ENCODE data around the gene ECHS1.
"Not testable (repeated sequence)": the region's sequence is repeated elsewhere in the genome, so short reads cannot be mapped to it uniquely, and the experiment has no call there.

Gene ECHS1

GRCh38 chr10:133378251-133379096 is 5.3 kb upstream of the ECHS1 start:
- peak; percentile 45 for DNase-seq (ENCODE audit: low read depth)

- DNase-seq (ENCODE audit: low read depth), result no peak
Observed at GRCh38 chr10:133377818-133378250, 4.7 kb upstream of the ECHS1 start.

GRCh38 chr10:133377025-133377817 is 4.1 kb upstream of the ECHS1 start:
- DNase-seq (ENCODE audit: low read depth), result no peak

GRCh38 chr10:133376183-133376582 is 3.0 kb upstream of the ECHS1 start:
- not testable (repeated sequence) for DNase-seq (ENCODE audit: low read depth)

GRCh38 chr10:133375357-133376115 is 2.4 kb upstream of the ECHS1 start:
- no peak for DNase-seq (ENCODE audit: low read depth)

GRCh38 chr10:133372507-133372906 is 647 bp downstream of the ECHS1 start:
- no peak for DNase-seq (ENCODE audit: low read depth)

- DNase-seq (ENCODE audit: low read depth), result no peak
Observed at GRCh38 chr10:133370030-133370786, 2.9 kb downstream of the ECHS1 start.

GRCh38 chr10:133368153-133368552 is 5.0 kb downstream of the ECHS1 start:
- no peak for DNase-seq (ENCODE audit: low read depth)

- DNase-seq (ENCODE audit: low read depth), result not testable (repeated sequence)
Observed at GRCh38 chr10:133367461-133367860, 5.7 kb downstream of the ECHS1 start.

GRCh38 chr10:133366751-133367150 is 6.4 kb downstream of the ECHS1 start:
- DNase-seq (ENCODE audit: low read depth), result no peak

GRCh38 chr10:133366130-133366478 is 7.0 kb downstream of the ECHS1 start:
- no peak for DNase-seq (ENCODE audit: low read depth)

- DNase-seq (ENCODE audit: low read depth), result no peak
Observed at GRCh38 chr10:133365461-133366129, 7.6 kb downstream of the ECHS1 start.

GRCh38 chr10:133364645-133365431 is 8.3 kb downstream of the ECHS1 start:
- no peak for DNase-seq (ENCODE audit: low read depth)

- DNase-seq (ENCODE audit: low read depth), result no peak
Observed at GRCh38 chr10:133362846-133363245, 10.3 kb downstream of the ECHS1 start.

- DNase-seq (ENCODE audit: low read depth), result no peak
Observed at GRCh38 chr10:133361773-133362441, 11.2 kb downstream of the ECHS1 start.

GRCh38 chr10:133361227-133361626 is 11.9 kb downstream of the ECHS1 start:
- DNase-seq (ENCODE audit: low read depth), result no peak

GRCh38 chr10:133359972-133360610 is 13.1 kb downstream of the ECHS1 start:
- DNase-seq (ENCODE audit: low read depth), result no peak

GRCh38 chr10:133359554-133359971 is 13.6 kb downstream of the ECHS1 start:
- DNase-seq (ENCODE audit: low read depth), result peak; percentile 33

GRCh38 chr10:133358925-133359310 is 14.2 kb downstream of the ECHS1 start:
- DNase-seq (ENCODE audit: low read depth), result no peak
